ENCODE results near the gene ZDHHC8.
A peak's percentile ranks its signal among the peaks of the same experiment; 100 is the strongest.

The ZDHHC8 gene

DNA sequence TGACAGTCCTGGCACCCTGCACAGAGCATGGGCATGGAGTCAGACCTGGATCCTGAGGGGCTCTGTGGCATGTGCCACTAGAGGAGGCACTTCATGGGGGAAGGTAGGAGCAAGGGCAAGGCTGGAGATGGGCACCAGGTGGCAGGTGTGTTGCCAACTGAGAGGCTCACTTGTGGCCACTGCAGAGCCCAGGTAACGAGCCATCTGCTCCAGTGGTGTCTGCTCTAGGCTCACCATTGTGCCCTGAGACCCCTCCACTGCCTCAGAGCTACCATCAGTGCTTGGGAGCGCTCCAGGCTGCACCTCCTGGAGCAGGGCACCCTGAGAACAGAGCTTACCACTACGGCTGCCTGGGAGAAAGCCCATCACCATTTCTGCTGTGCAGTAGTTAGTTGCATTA, 1.3 kb upstream of the ZDHHC8 start:
- no peak for DNase-seq (ENCODE audit: low spot score)

DNA sequence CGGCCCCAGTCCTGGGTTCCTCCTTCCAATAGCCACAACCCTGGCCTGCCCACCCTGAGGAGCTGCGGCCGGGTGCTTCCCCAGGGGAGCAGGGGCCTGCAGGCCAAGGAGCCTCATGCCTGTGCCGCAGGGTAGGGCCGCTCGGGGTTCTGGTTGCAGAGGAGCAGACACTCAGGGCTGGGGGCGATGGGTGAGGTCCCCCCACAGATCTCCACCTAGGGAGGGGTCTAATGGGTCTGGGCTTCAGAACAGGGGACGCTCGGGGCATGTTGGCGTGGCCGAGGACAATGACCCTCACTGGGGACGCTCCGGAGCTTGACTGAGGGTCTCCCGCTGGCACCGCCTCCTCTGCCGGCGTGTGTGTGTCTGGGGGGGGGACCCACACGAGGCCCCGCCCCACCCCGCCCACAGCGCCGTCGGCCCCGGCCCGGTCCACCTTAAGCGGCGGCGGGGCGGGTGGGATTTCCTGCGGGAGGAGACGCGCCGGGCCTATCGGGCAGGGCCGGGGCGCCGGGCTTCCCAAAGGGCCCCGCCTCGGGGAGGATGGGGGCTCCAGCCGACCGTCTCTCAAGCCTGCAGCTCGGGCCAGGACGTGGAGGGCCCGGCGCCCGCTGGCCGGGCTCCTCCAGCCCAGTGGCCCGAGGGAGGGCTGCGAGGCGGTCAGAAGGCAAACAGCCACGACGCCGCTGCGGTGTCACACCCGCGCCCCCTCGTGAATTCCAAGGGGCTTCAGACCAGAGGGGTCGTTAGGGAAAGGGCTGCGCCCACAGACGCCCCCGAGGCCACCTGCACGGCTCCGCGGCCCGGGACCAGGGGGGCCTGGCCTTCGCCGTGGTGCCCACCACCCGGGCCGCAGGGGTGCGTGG, 640 bp upstream of the ZDHHC8 start:
- peak; percentile 77 for DNase-seq (ENCODE audit: low spot score)

GRCh38 chr22:20131859-20132685, 468 bp downstream of the ZDHHC8 start:
- DNase-seq (ENCODE audit: low spot score): no peak

DNA sequence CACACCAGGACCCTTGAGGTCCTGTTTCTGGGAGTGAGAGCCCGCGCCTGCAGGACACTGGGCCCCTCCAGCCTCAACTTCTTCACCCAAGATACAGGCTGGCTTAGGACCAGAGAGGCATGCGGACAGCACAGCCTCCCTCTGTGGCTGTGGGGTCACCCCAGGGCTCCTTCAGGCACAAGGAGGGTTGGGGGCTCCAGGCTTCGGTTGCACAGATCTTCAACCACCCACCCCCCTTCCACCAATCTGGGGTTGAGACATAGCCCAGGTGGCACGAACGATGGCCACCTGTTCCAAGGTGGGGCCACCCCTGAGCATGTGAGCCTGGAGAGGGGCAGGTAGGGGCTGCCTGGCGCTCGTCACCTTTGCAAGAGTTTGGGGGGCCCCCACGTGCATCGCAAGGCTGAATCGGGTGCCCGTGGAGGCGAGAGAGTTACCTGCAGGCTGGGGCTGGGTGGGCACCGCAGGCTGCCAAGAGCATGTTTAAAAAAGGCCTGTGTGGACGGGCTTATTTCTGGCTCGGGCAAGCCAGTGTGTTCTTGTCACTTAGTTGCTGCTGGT, 1.2 kb downstream of the ZDHHC8 start:
- DNase-seq (ENCODE audit: low spot score): no peak

- no peak for DNase-seq (ENCODE audit: low spot score)
Observed at GRCh38 chr22:20133930-20134549, 2.4 kb downstream of the ZDHHC8 start.

GRCh38 chr22:20135265-20135664, 3.7 kb downstream of the ZDHHC8 start:
- no peak for DNase-seq (ENCODE audit: low spot score)

- no peak for DNase-seq (ENCODE audit: low spot score)
Observed at GRCh38 chr22:20135806-20136602, 4.4 kb downstream of the ZDHHC8 start.

DNA sequence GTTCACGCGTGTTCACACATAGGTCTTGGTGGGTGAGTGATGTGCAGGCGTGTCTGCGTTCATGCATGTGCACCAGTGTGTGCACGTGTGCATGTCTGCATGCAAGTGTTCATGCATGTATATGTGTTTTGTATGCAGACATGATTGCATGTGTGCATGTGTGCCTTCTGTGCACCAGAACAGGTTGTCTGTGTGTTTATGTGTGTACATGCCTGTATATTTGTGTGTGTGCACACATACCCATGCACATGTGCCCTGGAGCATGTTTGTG, 4.9 kb downstream of the ZDHHC8 start:
- DNase-seq (ENCODE audit: low spot score): no peak

- no peak for DNase-seq (ENCODE audit: low spot score)
Observed at GRCh38 chr22:20137113-20137512, 5.5 kb downstream of the ZDHHC8 start.

GRCh38 chr22:20137671-20138416, 6.2 kb downstream of the ZDHHC8 start:
- no peak for DNase-seq (ENCODE audit: low spot score)

GRCh38 chr22:20138417-20138738, 6.8 kb downstream of the ZDHHC8 start:
- DNase-seq (ENCODE audit: low spot score): no peak

DNA sequence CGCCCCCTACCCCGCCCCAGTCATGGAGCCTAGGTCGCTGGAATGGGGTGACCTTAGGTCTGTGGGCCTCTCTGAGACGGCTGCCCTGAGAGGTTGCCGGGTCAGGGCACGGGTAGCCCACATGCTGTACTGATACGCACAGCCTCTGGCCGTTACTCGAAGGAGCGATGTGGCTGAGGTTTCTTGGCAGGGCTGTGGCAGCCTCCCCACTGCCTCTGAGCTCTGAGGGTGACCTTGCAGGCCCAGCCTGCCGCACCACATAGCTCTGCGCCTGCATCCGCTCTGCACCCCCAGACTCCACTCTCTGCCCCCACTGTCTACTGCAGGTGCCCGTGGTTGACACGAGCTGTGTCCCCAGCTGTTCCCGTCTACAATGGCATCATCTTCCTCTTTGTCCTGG, 7.3 kb downstream of the ZDHHC8 start:
- no peak for DNase-seq (ENCODE audit: low spot score)

DNA sequence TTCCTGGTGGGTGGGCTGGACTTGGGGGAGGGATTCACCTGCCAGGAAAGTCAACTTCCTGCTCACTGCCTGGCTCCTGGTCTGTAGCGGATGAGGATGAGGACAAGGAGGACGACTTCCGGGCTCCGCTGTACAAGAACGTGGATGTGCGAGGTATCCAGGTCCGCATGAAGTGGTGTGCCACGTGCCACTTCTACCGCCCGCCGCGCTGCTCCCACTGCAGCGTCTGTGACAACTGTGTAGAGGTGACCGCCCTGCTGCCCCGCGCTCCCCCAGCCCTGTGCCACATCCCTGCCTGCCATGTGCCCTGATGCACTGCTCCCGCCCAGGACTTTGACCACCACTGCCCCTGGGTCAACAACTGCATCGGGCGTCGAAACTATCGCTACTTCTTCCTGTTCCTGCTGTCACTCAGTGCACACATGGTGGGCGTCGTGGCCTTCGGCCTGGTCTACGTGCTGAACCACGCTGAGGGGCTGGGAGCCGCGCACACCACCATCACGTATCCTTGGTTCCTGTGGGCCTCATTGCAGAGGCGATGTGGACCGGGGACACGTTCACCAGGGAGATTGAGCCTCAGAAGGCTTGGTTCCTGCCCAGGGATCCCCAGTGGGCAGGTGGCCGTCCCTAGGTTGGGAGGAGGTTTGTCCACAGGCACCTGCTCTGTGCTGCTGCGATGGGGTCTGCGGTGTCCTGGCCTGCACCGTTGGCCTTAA, 7.9 kb downstream of the ZDHHC8 start:
- no peak for DNase-seq (ENCODE audit: low spot score)

- DNase-seq (ENCODE audit: low spot score): no peak
Observed at GRCh38 chr22:20140107-20140445, 8.5 kb downstream of the ZDHHC8 start.

DNA sequence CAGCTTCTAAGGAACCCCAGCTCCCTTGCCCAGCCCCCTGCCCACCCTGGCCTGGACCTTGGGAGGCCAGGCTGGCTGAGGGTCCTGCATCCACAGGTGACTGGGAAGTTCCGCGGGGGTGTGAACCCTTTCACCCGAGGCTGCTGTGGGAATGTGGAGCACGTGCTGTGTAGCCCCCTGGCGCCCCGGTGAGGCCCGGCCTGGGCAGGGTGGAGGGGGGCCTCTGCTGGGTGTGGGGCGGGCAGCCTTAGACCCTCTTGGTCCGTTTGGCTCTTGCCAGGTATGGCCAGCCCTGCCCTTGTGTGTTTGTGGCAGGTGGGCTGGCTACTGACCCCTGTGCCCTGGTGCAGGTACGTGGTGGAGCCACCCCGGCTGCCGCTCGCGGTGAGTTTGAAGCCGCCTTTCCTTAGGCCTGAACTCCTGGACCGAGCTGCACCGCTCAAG, 8.9 kb downstream of the ZDHHC8 start:
- DNase-seq (ENCODE audit: low spot score): no peak

DNA sequence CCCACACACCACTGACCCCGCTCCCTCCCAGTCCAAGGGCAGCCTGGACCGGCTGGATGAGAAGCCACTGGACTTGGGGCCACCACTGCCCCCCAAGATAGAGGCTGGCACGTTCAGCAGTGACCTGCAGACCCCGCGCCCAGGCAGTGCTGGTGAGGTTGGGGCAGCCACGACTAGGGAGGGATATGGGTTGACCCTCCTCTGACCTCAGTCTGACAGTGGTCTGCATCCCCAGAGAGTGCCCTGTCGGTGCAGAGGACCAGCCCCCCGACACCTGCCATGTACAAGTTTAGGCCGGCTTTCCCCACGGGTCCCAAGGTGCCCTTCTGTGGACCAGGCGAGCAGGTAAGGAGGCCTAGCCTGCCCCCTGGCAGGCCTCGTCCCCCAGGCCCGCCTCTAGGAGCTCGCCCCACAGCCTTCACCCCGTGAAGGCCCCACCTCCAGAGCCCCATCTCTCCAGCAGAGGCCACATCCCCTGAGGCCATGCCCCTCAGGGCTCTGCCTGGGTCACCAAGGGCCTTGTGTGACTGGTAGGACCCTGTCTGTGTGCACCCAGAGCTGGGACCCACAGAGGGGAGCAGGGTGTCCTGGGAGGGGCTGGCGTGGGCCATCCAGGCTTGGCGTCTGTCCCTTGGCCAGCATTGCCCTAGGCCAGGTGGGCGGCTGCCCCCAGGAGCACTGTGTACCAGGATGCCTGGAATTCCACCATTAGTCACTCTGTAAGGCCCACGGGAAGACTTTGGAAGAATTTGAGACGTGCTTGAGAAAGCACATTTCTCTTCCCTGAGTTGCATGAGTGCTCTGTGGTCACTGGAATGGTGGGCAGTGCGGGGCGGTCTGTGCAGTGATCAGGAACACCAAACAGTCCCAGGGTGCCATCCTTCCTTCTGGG, 9.8 kb downstream of the ZDHHC8 start:
- DNase-seq (ENCODE audit: low spot score): no peak

DNA sequence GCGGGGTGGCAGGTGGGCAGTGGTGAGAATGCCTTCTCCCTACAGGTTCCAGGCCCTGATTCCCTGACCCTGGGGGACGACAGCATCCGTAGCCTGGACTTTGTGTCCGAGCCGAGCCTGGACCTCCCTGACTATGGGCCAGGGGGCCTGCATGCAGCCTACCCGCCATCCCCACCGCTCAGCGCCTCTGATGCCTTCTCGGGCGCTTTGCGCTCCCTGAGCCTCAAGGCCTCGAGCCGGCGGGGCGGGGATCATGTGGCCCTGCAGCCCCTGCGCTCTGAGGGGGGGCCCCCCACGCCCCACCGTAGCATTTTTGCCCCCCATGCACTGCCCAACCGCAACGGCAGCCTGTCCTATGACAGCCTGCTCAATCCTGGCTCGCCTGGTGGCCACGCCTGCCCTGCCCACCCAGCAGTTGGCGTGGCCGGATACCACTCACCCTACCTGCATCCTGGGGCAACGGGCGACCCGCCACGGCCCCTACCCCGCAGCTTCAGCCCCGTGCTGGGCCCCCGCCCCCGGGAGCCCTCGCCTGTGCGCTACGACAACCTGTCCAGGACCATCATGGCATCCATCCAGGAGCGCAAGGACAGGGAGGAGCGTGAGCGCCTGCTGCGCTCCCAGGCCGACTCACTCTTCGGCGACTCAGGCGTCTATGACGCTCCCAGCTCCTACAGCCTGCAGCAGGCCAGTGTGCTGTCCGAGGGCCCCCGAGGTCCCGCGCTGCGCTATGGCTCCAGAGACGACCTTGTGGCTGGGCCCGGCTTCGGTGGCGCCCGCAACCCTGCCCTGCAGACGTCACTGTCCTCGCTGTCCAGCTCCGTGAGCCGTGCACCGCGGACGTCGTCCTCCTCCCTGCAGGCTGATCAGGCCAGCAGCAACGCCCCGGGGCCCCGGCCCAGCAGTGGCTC, 11.4 kb downstream of the ZDHHC8 start:
- DNase-seq (ENCODE audit: low spot score): no peak

DNA sequence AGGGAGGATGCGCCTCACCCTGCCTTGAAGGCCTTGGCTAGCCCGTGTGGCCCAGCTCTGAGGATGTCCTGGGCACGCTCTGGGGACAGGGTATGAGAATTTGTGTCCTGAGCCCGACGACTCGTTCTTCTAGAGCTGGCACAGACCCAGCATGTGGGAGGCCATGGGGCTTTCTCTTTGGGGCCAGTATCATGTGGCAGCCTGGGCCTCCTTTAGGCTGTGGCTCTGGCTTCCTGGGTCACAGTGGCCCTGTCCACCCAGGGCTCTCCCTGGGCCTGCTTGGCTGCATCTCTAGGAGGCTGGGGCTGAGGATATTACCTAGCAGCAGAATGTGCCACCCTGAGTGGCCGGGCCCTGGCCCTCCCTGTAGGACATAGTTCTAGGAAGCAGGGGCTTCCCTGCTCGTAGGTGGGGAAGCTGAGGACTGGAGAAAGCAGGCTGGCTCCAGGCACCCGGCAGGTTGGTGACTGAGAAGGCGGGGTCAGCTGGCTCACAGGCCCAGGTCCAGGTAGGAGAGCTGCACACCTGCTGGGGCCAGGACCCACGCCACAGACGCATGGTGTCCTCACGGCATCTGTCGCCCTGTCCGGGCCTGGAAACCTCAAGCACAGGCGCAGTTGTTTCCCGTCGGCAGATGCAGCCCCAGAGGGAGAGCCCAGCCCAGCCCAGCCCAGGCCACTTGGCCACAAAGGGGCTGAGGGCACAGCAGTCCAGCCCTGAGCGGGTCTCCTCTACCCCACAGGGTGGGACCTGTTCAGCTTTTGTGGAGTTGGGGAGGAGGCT, 12.5 kb downstream of the ZDHHC8 start:
- no peak for DNase-seq (ENCODE audit: low spot score)
